Fibroblast of skin of right biceps (primary cell): ENCODE data around the gene CNGA1.
"Not testable (repeated sequence)": the region's sequence is repeated elsewhere in the genome, so short reads cannot be mapped to it uniquely, and the experiment has no call there.

Experiments
- DNase-seq: peaks from one replicate; pipeline ENCODE4 v3.0.0-alpha.2; 2013

Gene CNGA1

DNA sequence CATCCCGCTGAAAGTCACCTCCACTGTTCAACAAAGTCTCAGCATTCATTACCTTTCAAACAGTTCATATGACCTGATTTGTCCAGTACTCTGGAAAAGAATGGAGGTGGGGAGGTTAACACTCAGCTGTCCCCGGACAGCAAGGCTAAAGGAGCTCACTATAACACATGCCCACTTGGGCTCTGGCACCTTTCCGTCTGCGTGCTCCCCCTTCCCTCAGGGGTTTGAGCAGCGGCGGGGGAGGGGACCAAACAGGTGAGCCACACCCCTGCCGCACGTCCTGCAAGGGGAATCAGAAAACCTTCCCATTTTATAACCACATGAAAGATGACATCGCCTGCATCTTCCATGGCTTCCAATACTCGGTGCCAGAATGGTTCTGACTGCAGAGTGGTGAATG lies 62.2 kb downstream of the CNGA1 start:
- DNase-seq: no peak

DNA sequence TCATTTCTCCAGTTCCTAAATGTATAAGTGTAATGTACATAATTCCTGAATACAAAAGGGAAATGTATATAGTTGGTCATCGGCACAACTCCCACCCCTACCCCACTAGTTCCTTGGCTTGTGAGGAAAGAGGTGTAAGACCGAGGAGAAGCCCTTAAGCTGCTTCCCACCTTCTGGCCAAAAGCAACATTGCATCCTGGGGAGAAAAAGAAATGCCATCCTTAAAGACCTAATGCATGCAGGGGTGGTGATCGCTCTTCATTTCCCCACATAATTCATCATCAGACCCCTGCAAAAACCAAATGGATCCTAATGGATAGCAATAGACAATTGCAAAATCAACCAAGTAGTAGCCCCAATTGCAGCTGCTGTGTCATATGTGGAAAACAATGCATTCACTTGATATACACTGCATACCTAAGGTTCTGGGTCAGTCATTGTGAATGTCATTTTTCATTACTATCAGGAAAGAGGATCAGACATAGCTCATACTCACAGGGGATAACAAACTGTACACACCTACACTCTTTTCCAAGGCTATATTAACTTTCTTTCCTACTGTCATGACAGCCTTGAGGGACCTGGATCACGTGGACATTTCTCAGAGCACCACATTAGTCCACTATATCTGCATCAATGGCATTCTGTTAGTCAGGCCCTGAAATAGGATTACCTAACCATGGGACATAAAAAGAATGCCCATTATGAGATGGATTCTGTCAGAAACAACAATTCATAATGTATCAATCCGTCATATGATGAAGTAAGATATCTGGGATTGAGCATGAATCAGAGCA lies 70.4 kb downstream of the CNGA1 start:
- no peak for DNase-seq

DNA sequence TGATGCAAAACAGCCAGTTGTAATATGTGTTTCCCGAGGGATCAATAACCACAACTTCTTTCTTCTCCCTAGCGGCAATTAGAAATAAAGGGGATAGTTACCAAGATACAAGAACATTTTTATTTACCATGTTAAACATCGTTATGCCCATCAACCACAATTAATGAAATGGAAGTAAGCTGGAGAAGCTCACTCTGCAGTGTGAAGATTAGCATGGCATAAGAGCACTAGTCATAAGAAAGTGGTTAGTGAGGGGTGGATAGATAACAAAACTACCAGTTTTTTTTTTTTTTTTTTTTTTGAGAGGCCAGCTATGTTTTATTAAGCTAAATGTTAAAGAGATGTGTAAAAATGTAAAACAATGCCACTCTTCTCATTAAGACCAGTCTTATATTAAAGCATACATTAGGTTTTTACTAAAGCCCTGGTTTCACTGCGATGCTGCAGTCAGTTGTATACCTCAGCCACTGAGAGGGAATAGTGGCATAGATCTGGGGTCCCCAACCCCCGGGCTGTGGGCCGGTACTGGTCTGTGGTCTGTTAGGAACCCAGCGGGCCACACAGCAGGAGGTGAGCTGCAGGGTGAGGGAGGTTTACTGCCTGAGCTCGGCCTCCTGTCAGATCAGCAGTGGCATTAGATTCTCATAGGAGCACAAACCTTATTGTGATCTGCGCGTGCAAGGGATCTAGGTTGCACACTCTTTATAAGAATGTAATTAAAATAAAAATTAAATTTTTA lies 74.2 kb downstream of the CNGA1 start:
- no peak for DNase-seq

DNA sequence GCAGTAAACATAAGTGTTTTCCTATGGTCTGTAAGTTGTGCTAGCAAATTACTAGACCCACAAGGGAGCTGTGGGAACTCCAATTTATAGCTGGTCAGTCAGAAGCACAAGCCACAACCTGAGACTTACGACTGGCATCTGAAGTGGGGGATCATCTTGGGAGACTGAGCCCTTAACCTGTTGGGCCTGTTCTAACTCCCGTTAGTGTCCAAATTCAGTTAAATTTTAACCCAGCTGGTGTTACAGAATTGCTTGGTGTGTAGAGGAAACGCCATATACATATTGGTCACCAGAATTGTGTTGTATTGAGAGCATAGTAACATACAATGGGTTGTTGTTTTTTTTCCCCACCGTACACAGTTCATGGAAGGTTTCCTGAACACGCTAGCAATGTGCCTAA lies 77.0 kb downstream of the CNGA1 start:
- no peak for DNase-seq

DNA sequence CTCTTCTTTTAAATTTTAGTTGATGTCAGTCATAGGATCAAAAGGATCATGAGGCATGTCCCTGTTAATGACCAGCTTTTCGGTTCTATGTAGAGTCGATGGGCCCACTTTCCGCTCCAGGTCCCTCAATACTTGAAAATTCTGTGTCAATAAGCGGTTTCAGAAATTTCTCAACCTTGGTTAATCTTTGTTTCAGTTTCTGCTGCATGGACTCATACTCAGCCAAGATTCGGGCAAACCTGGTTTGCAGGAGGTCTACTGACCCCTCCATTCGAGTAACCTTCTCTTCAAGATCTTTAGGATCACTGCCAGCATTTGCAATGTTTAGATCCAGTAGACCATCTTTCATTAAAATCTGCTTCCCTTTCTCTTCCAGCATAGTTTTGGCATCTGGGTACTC lies 80.1 kb downstream of the CNGA1 start:
- no peak for DNase-seq

DNA sequence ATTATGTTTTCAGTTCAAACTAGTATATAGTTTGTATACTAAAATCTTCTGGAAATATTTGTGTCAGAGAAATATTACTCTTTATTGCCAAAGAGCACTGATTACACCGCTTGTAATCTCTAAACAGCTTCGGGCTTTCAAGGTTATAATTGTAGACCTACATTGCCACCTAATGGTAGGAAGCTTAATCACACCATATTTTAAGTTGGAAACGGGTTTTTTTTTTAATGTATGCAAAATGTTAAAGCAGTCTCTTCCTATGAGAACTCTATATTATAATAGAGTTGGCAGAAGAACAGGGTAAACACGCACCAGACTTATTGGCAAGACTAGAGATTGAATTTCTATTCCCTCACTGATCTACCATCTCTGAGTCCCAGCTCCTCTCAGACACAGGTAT lies 82.6 kb downstream of the CNGA1 start:
- peak; percentile 51 for DNase-seq

DNA sequence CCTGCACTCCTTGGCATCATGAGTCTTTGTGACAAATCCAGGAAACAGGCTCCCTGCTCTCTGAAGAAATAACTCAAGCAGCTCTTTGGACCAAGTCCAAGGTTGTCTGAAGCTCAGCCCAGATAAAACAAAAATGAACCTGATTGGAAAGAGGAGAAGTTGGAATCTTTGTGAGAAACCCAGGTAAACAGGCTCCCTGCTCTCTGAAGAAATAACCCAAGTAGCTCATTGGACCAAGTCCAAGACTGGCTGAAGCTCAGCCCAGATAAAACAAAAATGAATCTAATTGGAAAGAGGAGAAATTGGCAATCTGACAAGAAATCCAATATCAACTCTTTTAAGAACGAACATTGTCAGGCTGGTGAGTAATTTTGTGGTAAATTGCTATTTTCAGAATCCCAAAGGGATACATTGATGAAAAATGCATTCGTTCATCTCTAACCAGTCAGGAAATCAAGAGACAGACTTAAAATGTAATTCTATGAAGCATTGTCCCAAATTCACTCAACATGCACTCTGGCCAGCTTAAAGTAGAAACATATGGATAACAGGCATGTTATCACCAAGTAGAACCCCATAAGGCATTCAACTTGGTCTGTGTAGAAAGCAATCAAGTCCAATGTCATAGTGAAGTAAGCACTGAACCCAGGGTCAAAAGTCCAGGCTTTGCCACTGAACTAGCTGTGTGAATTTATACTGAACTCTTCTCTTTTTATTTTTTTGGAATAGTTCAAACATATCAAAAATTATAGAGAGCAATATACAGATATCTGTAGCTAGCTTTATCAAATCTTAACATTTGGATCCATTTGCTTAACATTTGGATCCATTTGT lies 85.3 kb downstream of the CNGA1 start:
- DNase-seq: peak; percentile 93

DNA sequence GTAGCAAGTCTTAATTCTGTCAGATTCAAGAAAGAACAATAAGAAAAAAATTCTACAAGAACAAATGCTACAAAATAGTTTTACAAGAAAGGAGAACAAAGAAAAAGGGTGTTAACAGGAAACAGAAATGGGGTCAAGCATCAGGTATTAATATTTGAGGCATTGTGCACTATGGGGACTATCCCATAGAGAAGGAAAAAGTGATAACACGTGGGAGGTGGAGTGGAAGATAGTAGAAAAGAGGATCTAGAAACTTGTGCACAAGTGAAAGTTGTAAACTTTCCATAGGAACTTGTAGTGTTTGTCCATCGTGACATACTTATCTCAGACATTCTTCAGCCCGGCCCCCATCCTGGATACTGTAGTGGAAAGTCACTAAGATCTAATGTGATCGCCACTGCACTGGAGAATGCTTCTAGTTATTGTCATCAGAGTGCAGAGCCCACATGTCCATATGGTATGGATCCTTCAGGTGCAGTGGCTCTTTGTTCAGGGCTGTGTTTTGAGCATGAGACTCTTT lies 86.7 kb downstream of the CNGA1 start:
- no peak for DNase-seq

DNA sequence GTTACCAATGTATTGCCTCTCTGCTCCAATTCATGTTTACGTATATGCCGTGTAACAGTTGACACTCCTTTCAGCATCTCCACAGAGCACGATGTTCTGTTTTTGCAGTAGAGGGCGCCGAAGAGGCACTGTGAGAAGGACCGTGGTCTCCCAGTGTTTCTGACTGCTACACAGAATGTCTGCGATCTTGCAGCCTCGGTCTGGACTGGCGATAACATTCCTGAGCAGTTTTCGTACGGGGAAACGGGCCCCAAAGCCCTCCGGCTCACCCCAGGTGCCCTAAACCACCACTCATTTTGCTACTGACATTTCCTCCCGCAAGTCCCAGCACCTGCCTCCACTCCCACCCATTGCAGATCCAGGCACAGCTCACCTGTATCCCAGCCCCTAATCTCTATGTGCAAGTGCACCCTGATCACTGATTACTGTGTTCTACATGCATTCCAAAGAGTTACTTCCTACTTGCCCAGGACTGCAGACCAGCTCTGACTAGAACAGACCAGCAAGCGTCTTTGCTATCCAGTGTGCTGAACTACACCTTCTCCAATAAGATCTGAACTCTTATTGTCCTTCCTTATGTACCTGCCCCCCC lies 89.7 kb downstream of the CNGA1 start:
- DNase-seq: peak; percentile 49

DNA sequence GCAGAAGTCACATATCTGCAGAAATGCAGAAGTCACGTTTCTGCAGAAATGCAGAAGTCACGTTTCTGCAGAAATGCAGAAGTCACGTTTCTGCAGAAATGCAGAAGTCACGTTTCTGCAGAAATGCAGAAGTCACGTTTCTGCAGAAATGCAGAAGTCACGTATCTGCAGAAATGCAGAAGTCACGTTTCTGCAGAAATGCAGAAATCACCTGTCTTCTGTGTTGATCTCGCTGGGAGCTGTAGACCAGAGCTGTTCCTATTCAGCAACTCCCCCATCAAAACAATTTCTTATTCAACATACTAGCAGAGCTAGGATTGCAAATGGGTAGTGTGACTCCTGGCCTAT lies 93.2 kb downstream of the CNGA1 start:
- DNase-seq: not testable (repeated sequence)

DNA sequence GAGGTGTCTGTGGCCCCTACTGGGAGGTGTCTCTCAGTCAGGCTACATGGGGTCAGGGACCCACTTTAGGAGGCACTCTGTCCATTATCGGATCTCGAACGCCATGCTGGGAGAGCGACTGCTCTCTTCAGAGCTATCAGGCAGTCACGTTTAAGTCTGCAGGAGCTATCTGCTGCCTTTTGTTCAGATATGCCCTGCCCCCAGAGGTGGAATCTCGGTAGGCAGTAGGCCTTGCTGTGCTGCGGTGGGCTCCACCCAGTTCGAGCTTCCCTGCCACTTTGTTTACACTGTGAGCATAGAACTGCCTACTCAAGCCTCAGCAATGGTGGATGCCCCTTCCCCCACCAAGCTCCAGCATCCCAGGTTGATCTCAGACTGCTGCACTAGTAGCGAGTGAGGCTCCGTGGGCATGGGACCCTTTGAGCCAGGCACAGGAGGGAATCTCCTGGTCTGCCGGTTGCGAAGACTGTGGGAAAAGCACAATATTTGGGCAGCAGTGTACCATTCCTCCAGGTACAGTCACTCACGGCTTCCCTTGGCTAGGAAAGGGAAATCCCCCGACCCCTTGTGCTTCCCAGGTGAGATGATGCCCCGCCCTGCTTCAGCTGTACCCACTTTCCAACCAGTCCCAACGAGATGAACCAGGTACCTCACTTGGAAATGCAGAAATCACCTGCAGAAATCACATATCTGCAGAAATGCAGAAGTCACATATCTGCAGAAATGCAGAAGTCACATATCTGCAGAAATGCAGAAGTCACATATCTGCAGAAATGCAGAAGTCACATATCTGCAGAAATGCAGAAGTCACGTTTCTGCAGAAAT lies 93.8 kb downstream of the CNGA1 start:
- DNase-seq: not testable (repeated sequence)

DNA sequence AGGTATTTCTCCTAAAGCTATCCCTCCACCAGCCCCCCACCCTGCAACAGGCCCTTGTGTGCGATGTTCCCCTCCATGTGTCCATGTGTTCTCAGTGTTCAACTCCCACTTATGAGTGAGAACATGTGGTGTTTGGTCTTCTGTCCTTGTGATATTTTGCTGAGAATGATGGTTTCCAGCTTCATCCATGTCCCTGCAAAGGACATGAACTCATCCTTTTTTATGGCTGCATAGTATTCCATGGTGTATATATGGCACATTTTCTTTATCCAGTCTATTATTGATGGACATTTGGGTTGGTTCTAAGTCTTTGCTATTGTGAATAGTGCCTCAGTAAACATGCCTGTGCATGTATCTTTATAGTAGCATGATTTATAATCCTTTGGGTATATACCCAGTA lies 99.3 kb downstream of the CNGA1 start:
- DNase-seq: not testable (repeated sequence)

DNA sequence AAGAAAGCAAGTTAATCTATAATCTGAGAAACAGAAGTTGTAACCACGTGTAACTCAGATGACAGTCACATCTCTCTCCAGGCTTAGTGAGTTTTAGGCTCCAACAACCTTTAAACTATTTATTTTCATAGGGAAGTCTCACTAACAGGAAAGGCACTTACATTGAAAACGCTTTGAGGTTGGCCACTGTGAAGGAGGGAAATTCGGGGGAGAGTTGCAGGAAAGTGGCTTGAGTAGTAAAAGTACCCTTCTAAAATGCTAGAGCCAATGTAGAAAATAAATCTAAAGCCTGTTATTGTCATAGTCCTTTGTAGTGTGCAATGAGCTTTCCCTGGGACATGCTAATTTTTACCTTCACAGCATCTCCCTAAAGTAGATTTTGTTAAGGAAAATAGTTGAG lies 101.1 kb downstream of the CNGA1 start:
- no peak for DNase-seq

DNA sequence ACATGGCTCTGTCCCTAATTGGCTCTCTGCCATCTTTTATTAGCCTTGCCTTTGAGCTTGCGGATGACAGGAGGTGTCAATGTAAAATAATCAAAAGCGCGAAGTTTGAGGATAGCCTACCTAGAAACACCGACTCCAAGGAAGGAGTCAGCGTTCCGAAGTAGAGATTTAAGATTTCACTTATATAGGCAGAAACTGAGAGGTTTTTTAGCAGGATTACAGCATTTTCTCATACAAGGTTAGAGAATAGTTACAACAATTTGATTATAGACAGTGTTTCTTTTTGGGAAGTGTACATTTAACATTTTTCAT lies 101.6 kb downstream of the CNGA1 start:
- DNase-seq: no peak

DNA sequence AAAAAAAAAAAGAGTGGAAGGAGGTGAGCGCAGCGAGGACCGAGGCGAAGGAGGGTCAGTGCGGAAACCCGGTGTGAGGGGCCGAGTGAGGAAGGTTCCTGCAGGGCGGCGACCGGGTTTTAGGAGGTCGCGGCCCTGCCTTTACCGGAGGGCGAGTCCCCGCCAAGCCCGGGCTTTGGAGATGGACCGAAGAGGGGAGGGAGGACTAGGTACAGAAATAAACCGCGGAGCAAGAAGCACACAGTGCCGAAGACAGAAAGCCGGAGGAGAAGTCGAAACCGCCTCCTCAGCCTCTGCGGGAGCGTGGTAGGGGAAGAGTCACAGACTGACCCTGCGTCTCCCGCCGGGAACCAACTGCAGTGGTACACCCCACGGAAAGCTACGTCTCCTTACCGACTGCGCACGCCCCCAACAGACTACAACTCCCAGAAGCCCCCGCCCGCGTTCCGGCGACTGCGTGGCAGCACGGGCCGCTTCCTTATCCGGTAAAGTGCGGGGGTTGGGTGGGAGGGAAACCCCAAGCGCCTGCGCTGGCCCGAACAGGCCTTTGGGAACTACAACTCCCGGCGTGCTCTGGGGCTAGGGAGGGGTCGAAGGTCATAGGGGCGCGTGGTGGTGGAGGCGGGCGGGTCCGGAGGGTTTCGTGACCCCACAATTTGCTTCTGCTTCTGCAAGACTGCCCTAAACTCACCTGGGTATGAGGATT lies 102.1 kb downstream of the CNGA1 start, which contains the start of gene NFXL1:
NFXL1 (minus strand) TSS at position 364 of the 706 bp plus-strand sequence. CDS start 380 bp downstream, outside the sequence.
- peak; percentile 98 for DNase-seq

DNA sequence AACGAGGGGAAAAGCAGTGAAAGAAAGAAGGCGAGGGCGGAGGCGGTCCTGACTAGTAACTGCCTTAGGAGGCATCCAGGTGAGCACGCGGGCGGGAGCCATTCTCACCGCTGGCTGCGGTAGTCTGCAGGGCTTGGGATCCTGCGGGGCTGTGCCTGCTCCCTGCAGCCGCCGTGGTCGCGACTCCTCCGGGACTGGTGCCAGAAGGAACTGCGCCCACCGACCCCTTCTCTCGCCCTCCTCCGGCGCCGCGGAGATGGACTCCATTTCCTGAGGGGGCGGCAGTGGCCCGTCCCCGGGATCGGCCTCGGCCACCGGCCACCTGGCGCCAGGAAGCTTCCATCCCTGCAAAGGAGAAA lies 102.6 kb downstream of the CNGA1 start:
- peak; percentile 11 for DNase-seq

DNA sequence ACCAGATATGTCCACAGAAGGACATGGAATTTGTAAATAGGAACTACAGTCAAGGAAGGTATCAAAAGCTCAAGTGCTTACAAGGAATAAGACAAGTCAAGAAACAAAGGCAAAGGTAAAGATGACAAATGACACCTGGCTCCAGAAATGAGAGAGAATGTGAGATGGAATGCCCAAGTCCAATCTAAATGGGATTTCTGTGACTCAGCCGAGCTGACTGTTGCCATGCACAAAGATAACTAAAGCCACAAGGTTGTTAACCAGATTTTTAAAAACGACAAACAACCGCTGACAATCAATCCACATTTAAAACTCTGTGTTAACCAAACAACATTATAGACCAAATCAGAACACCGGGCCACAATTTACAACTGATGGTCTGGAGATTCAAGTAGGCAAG lies 103.2 kb downstream of the CNGA1 start:
- DNase-seq: peak; percentile 38

DNA sequence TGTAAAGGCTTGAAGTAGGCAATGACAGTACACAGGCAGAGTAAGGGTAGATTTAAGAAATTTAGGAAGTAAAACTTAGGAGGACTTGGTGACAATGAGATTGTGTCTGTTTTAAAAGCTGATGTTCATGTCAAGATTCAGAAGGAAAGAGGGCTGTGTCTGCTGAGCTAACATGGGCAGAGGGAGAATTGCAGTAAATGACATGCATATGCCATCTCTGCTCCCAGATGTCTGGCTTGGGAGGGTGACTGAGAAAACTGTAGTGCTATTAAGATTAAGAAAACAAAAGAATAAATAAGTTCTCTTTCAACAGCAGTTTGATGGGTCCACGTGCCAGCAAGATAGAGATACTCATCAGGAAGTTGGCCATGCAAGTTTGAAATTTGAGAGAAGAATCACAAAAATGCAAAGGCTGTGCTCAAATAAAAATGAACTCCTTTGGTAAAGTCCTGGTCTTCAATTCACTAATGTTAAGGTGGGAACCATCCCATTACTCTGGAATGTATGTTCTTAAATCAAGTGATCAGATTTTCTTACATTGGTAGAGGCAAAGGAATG lies 109.3 kb downstream of the CNGA1 start:
- no peak for DNase-seq

DNA sequence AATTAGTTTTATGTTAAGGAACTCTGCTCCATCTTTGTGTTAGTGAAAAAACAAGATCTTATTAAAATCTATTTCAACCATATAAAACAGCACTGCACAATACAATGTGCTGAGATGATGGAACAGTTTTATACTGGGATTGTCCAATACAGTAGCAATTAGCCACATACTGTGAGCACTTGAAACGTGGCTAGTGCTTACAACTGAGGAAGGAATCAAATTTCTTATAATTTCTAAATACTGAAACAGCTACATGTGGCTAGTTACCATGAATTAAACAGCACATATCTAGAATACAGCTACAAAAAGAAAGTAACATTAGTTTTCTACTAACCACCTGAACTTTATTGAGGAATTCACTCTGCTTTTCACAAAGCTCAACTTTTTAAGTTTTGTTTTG lies 116.8 kb downstream of the CNGA1 start:
- DNase-seq: no peak

DNA sequence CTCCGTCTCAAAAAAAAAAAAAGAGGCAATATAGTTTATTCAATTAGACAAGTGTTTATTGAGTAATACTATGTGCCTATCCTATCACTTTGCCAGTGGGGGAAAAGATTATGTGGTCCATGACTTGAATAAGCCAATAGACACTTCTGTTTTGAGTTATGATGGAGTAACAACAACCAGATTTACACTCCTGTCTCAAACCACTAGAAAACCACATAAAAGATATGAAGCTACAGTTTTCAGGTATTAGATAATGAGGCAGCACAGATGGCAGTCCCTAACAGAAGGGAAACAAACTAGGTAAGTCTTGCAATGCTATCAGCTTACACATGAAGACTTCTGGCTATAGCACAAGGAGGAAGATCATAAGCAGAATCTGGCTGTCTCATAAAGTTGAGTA lies 124.6 kb downstream of the CNGA1 start:
- no peak for DNase-seq
